GM18507 (cell line): Measurements from ENCODE around the gene FMN1.

Source experiments
- DNase-seq: peaks from one replicate; pipeline ENCODE4 v3.0.0; 2011; ENCODE audit warnings: low read depth; ENCODE audit not compliant: insufficient read length; ENCODE audit errors: extremely low spot score
- FAIRE-seq: peaks from 2 replicates; lab custom pipeline; 2011; peaks lifted over from hg19 to GRCh38; lab: Jason Lieb, UNC

FMN1 gene

DNA sequence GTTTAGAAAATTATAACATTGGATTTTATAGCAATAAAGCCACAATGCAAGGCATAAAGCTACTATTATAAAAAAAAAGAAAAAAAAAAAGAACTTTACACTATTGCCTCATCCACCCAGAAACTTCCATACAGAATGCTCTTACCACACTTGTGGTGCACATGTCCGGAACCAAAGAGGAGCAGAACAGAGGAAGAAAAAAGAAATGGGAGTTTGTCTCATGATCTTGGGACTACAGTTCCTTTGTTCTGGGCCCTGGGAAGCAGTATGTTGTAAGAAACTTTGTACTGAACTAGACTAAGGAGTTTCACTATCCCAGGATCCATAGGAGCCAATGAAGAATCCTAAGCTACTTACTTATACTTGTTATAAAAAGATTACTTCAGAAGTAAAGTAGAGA, 36.1 kb downstream of the FMN1 start:
- no peak for DNase-seq
- no peak for FAIRE-seq

DNA sequence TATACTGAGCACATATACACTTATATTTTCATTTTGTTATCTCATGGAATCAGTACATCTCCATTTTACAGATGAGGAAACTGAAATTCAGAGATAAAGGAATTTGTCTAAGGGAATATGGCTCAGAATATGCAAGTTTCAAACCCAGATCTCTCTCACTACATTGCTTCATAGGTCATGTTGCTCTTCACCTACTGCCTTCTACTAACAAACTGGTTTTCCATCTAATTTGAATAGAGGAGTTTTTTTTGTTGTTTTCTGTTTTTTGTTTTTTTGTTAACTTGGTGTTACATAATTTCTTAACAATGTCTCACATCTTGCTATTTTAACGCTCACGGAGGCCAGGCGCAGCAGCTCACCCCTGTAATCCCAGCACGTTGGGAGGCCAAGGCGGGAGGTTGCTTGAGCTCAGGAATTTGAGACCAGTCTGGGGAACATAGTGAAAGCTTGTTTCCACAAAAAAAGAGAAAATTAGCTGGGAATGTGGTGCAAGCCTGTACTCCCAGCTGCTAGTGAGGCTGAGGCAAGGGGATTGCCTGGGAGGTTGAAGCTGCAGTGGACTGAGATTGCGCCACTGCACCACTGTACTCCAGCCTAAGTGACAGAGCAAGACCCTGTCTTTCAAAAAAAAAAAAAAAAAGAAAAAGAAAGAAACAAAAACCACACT, 37.0 kb downstream of the FMN1 start:
- DNase-seq (no peak), FAIRE-seq (no peak)

DNA sequence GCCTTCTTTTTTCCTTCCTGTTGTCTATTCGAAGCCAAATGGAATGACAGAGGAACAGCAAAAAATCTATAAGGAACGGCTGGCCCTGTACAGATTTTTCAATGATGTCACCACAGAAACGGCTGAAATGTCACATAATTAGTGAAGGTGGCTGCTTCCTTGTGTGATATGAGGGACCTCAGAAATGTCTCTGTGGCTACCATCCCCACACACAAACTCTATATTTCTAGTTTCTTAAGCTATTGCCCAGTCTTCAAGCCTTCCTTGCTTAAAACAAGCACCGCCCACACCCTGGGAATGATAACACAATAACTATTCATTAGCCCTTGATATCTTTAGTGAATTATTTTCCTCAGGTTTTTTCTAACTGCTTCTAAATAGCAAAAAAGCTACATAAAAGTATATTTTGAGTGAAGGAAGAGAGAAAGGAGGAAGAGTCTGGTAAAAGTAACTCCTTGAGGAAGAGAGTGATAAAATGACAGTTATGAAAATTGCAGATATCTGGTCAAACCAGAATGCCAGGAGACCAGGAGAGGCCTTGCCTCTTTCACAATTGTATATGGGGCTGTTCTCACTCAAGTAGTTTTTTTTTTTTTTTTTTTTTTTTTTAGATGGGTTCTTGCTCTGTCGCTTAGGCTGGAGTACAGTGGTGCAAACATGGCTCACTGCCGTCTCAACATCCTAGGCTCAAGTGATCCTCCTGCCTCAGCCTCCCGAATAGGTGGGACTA, 38.7 kb downstream of the FMN1 start:
- FAIRE-seq = no peak

DNA sequence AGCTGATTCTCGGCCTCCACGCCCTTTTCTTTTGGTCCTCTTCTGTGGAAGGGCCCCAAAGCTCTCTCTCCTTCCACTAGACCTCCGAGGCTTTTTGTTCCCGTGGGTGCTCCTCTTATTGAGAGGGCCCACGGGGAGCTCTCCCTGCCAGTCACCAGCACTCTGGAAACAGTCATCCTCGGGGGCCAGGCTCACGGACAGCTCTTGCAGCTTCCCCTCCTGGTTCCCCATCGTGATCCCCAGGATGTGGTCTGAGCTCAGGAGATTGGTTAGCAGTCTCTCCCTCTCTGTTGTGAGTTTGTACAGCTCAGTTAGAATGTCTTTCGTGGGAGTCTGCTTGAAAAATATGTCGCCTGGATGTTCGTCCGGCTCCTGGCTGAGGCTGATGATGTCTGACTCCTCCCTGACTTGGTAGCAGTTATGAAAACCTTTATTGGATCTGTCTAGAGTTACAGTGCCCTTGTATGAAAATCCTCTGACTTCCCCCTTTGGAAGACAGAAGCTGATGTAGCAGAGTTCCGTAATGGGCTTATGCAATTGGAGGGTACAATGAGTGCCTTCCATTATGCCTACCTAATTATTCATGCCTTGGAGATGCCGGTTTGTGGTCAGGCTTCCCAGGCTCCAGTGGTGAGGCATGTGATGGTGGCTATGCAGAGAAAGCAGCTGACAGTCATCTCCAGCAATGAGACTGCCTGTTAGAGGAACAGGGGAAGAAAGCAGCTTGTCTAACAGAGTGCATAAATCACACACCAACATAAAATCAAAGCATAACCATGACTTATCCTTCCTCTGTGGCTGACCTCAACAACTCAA, 40.0 kb downstream of the FMN1 start:
- DNase-seq (no peak), FAIRE-seq (no peak)

More for the DNA sequence above, 38.7 kb downstream of the FMN1 start:
- no peak for DNase-seq

DNA sequence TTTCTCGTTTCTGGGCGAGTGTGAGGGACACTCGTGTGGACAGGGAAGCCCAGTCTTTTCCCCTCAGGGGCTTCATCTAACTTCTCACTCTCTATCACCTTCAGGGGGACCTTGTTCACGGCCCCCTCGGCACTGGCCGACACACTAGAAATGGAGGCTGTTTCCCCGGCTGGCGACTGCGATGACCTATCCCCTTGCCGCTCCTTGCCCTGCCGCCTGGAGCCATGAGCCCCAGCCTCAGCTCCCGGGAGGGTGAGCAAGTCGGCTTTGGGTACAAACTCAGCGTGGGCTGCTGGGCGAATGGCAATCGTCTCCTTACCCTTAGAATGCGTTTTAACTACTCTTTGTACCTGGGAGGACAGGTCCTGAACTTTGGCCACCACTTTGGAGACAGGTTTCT, 41.0 kb downstream of the FMN1 start:
- no peak for FAIRE-seq
- no peak for DNase-seq

DNA sequence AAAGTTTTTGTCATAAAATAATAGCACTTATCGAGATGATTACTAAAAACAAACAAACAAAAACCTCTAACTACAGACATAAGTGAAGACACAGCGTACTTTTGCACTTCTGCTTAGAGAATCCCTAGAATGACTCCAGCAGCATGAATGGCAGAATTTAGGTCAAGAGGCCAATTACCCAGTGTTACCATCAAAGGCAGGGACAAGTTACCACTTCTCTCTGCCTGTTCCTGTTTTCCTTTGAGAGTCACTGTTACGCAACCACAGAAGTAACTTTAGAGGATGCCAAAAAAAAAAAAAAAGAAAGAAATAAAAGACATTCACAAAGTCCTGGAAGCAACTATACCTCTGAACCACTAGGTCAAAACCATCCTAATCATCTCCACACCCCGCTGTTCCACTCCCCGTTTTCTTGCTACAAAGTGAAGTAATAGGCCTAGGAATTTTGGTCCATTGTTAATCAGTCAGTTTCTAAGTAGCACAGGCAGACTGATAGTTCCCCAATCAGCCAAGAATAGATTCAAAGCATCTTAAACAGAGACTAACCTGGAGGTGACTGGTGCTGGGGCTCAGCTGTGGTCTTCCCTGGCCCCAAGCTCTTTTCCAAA, 41.9 kb downstream of the FMN1 start:
- DNase-seq (no peak), FAIRE-seq (no peak)

DNA sequence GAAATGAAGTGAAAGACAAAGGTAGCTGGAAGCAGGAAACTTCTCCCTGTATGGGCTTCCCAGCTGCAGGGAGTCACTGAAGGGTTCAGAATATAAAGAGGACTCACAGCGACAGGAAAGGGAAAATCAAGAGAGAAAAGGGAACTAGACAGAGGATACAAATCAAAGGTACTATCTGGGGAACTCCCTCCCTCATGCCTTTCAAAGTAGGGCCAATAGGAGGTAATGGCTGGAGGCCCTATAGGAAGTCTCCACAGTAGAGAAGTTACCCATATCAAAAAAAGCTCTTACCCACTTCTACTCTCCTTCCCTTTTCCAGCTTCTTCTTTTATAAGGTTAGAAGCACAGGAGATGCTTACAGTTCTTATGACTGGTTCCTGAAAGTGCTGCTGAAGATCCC, 43.5 kb downstream of the FMN1 start:
- no peak for DNase-seq
- FAIRE-seq = peak; percentile 72

DNA sequence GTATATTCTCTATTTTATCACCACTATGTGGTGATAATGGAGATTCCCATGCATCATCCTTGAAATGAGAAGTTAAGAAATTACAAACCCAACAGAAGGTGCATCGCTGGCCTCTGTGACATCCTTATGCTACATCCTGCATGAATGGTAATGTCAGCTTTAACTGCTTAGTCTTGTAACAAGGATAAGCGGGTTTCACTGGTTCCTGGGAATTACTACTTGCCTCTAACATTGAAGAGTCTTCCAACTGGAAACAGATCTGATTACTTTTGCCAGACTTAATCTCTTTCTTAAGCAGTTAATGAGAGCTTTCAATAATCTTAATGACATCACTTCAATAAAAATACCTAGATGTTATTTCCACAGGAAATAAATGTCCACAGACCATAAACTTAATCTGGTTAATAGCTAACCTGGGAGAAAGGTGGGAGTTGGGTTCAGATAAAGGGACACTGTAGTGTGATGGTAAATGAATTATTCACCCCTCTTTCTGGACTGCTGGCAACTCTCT, 44.0 kb downstream of the FMN1 start:
- FAIRE-seq (no peak), DNase-seq (no peak)

DNA sequence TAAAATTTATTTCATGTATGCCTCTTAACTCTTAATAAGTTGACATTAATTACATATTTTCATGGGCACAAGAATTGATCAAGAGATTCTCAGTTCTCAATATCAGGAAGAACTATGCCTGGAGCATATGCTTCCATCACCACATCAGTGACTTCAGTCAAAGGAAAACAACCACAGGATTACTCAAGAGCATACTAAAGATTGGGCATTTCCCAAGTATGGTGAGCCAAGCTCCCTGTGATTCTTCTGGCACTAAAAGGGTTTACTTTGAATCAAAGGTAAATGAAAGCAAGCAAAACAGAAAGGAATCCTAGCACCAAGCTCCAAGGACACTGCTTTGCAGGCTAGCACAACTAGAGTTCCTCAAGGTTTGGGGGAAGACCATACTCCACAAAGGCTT, 44.6 kb downstream of the FMN1 start:
- FAIRE-seq (no peak), DNase-seq (no peak)

DNA sequence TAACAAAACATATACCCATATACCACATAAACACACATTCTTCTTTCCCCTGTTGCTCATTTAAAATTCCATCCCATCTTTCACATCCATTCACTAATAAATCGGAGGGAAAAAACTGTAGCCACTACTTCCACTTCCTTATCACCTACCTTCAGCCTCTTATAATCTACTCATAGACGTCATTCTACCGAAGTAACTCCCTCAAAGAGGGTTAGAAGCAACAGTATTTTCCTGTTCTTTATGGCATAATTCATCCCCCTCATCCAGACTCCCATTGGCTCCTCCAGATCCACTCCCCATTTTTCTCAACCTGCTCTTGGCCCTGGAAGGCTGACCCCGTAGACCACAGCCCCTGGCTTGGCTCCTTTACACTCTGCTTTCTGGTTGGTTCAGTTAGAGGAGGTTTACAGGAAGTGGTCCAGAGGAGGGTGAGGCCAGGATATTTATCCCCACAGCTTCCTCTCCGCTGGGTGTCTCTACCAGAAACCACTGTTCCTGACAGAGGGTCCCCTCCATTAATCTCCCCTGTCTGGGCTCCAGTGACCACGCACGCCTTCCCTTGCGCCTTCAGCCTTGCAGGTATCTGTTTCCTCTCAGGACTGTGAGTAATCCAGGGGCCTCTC, 46.3 kb downstream of the FMN1 start:
- no peak for FAIRE-seq
- no peak for DNase-seq

DNA sequence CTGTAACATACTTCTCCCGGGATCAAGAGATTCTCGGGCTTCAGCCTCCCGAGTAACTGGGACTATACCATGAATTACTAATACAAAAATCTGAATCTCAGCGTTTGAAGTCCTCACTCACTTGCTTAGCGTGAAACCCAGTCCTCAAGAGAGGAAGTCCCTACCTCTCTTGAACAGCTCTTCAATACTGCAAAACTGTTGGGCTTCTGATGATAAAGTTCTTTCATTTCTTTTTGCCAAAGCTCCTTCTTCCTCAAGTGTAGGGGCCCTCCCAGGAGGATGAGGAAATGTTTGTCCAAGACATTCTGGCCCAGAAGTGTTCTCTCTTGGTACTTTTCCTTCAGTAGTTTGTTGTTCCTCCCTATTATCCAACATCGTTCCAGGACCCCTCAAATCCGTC, 48.5 kb downstream of the FMN1 start:
- FAIRE-seq (no peak), DNase-seq (no peak)

DNA sequence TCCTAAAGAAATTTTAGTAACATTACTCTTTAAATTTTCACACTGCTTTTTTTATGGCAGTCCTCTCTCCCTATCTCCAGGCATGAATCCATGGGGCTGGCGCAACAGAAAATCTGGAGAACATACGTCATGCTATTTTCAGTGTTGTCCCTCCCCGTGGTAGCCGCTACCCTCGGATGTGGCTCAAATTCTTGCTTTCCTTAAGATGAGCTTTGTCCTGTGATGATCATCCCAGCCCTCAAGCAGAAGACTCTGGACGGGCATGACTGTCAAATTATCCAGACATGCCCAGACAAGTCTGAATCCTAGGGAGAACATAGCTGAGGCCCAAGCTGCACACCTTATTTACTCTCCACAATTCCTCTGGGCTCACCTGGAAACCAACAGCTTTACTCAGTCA, 49.1 kb downstream of the FMN1 start:
- DNase-seq = no peak
- FAIRE-seq = no peak

DNA sequence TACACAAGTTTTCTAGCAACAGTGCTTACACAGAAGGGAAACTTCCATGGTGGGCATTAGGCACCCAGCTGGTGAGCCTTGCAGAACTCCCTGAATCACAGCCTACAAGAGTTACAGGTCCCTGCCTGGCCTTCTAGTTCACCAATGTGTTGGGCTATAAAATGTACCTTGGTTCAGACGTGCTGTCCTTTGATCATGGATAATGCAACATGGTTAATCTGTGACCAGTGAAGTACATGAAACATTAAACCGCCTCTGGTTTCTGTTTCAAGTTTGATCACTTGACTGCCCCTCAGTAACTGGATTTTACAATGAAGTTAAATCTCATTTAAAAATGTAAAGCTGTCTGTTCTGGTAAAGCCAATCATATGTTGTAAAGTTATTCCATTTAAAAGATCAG, 51.8 kb downstream of the FMN1 start:
- FAIRE-seq (peak; percentile 89), DNase-seq (peak; percentile 18)

DNA sequence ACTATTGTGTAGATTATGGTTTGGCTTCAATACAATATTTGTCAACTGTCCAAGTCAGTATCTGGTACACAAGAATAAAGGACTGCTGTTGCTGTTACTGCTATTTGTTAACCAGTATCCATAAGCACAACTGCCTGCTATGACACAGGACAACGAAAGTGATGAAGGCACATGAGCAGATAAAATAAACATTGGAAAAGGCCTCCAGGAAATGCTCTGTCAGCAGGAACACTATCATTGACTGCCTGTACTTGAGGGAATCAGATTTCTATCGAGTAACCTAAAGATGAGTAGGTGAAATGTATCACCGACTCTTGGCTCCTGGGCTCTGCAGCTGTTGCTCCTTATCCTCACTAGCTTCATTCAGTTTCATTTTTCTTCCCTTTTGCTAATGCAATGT, 56.5 kb downstream of the FMN1 start:
- FAIRE-seq (no peak), DNase-seq (no peak)

DNA sequence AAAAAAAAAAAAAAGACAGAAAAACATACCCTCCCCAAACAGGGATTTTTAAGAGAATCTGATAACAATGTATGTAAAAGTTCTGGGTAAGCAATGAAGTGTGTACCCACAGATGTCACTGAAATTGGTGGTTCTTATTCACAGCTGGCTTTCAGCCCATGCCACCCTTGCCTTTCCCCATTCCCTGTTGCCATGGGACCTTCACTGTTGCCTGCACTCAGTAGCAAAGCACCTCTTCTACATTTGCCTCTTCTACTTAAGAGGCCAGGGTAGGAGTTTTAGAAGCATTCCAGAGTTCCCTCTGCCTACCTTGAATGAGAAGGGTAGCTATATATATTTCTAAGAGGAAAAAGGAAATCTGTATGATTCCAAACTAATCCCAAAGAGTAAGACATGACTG, 57.4 kb downstream of the FMN1 start:
- FAIRE-seq = no peak
- no peak for DNase-seq

DNA sequence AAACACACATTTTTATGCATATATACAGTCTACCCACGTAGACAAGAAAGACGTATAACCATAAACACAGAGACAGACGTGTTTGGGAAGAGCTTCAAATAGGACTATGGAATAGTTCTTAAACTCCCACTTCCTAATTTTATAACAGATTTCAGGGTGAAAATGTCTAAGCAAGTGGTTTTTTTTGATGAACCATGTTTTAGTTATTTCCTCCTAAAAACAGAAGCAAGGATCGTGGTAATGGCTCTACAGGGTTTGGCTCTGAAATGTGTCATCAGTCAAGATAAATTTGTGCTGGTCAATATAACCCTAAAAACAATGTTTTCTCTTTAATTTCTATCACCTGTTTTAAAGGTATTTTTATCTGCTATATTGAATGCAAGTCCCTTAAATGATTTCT, 58.2 kb downstream of the FMN1 start:
- no peak for DNase-seq
- FAIRE-seq = no peak

DNA sequence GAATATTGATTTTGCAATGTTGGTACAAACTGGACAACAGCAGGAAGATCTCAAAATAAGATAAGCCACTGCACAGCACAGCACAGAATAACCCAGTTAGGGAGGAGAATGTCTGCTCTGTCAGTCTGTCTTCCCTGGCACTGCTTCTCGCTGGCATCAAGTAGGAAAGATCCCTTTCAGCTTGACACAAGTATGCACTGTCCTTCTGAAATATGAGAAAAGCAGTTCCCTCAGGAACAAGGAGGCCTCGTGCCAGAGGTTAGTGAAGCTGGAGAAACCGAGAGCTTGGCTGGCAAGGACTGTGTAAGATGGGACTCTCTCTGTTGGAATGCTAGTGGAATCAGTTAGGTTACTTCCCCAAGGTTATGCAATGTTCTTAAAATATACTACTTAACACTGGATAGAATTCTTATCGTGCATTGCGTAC, 59.1 kb downstream of the FMN1 start:
- FAIRE-seq = no peak
- no peak for DNase-seq

DNA sequence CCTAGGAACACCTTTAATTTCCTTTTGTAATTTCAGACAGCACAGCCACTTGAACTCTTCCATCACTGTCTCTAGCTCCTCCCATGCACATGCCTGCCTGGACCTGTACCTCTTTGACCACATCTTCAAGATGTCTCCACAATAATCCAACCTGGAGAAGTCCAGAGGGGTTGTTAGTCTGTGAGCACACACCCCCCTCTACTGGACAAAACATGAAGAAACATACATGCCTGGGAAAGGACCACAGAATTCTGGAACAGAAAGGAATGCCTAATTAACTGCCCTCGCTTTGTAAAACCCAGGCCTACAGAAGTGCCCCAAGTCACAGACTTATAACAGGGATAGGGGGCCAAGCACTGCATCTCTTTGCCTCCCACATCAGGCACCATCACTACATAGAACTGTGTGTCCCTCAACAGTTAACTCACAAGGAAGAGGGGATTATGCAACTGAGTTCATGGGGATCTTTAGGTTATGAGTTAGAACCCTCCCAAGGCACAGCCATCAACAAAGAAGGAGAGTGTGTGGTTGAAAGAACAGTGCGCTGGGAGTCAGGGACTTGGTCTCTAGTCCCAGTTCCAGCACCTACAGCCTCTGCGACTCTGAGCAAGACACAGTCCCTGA, 61.7 kb downstream of the FMN1 start:
- FAIRE-seq (peak; percentile 86), DNase-seq (no peak)

DNA sequence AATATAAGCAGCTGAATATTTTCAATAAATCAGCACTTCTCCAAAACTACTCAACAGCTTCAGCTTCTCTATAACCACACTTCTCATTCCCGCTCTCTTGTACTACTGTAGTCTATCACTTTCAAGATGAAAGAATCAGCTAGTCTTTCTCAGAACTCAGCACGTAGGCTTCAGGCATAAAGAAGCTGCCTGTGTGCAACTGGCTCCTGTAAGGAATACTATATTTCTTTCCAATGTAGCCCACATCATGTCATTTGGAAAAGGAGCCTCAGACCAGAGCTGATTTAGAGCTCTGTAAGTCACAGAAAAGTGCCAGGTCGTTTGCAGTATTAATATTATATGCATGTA, 62.3 kb downstream of the FMN1 start:
- FAIRE-seq (no peak), DNase-seq (no peak)
